ENCODE results near the gene PKN3.

Gene PKN3

GRCh38 chr9:128713941-128714573 is 11.8 kb downstream of the PKN3 start:
- H3K4me3 ChIP-seq (ENCODE audit: severe bottlenecking) = no peak overlapping the region
- H3K27ac ChIP-seq (ENCODE audit: poor library complexity, severe bottlenecking) = no peak overlapping the region
- TF ChIP-seq, protein P1, sequence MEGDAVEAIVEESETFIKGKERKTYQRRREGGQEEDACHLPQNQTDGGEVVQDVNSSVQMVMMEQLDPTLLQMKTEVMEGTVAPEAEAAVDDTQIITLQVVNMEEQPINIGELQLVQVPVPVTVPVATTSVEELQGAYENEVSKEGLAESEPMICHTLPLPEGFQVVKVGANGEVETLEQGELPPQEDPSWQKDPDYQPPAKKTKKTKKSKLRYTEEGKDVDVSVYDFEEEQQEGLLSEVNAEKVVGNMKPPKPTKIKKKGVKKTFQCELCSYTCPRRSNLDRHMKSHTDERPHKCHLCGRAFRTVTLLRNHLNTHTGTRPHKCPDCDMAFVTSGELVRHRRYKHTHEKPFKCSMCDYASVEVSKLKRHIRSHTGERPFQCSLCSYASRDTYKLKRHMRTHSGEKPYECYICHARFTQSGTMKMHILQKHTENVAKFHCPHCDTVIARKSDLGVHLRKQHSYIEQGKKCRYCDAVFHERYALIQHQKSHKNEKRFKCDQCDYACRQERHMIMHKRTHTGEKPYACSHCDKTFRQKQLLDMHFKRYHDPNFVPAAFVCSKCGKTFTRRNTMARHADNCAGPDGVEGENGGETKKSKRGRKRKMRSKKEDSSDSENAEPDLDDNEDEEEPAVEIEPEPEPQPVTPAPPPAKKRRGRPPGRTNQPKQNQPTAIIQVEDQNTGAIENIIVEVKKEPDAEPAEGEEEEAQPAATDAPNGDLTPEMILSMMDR (IDR thresholded peaks at IDR 0.05; ENCODE audit: poor library complexity, severe bottlenecking) = no peak
- no peak for ATAC-seq (ENCODE audit: low read depth)
- H3K27me3 ChIP-seq (ENCODE audit: insufficient read depth, poor library complexity, severe bottlenecking) = no peaks in the 10 kb centered on the region
- peak; percentile 45 for DNase-seq (ENCODE audit: low spot score)
- no peaks in the 10 kb centered on the region for H3K9me3 ChIP-seq (ENCODE audit: severe bottlenecking)
- H3K4me1 ChIP-seq (ENCODE audit: insufficient read depth, poor library complexity, severe bottlenecking) = no peaks in the 10 kb centered on the region
- no peaks in the 10 kb centered on the region; the same call in 1 of the 2 replicates for H3K36me3 ChIP-seq (ENCODE audit: low read depth)

GRCh38 chr9:128714586-128715435 is 12.5 kb downstream of the PKN3 start:
- TF ChIP-seq, protein P1 (IDR thresholded peaks at IDR 0.05; ENCODE audit: poor library complexity, severe bottlenecking) = no peak
- Histone ChIP-seq H3K9me3 (ENCODE audit: severe bottlenecking) (no peaks in the 10 kb centered on the region), H3K4me1 (ENCODE audit: insufficient read depth, poor library complexity, severe bottlenecking) (no peaks in the 10 kb centered on the region), H3K36me3 (ENCODE audit: low read depth) (no peaks in the 10 kb centered on the region; the same call in 1 of the 2 replicates), H3K27ac (ENCODE audit: poor library complexity, severe bottlenecking) (no peak overlapping the region), H3K4me3 (ENCODE audit: severe bottlenecking) (no peak overlapping the region), H3K27me3 (ENCODE audit: insufficient read depth, poor library complexity, severe bottlenecking) (no peaks in the 10 kb centered on the region)
- peak; percentile 48 for DNase-seq (ENCODE audit: low spot score)
- ATAC-seq (ENCODE audit: low read depth) = no peak

- H3K36me3 ChIP-seq (ENCODE audit: low read depth) = no peaks in the 10 kb centered on the region; the same call in 1 of the 2 replicates
- no peaks in the 10 kb centered on the region for H3K4me1 ChIP-seq (ENCODE audit: insufficient read depth, poor library complexity, severe bottlenecking)
- H3K4me3 ChIP-seq (ENCODE audit: severe bottlenecking) = no peak overlapping the region
- DNase-seq (ENCODE audit: low spot score) (peak; percentile 27), ATAC-seq (ENCODE audit: low read depth) (no peak)
- TF ChIP-seq, protein P1 (IDR thresholded peaks at IDR 0.05; ENCODE audit: poor library complexity, severe bottlenecking) = no peak
- H3K27ac ChIP-seq (ENCODE audit: poor library complexity, severe bottlenecking) = no peak overlapping the region
- H3K27me3 ChIP-seq (ENCODE audit: insufficient read depth, poor library complexity, severe bottlenecking) = no peaks in the 10 kb centered on the region
- no peaks in the 10 kb centered on the region for H3K9me3 ChIP-seq (ENCODE audit: severe bottlenecking)
These were observed 13.1 kb downstream of the PKN3 start for GRCh38 chr9:128715436-128715750.

GRCh38 chr9:128716581-128717254 is 14.4 kb downstream of the PKN3 start:
- no peaks in the 10 kb centered on the region for H3K4me1 ChIP-seq (ENCODE audit: insufficient read depth, poor library complexity, severe bottlenecking)
- no peaks in the 10 kb centered on the region for H3K27me3 ChIP-seq (ENCODE audit: insufficient read depth, poor library complexity, severe bottlenecking)
- no peaks in the 10 kb centered on the region; the same call in 1 of the 2 replicates for H3K36me3 ChIP-seq (ENCODE audit: low read depth)
- ATAC-seq (ENCODE audit: low read depth) = no peak
- H3K4me3 ChIP-seq (ENCODE audit: severe bottlenecking) = no peak overlapping the region
- no peaks in the 10 kb centered on the region for H3K9me3 ChIP-seq (ENCODE audit: severe bottlenecking)
- TF ChIP-seq, protein P1 (IDR thresholded peaks at IDR 0.05; ENCODE audit: poor library complexity, severe bottlenecking) = no peak
- DNase-seq (ENCODE audit: low spot score) = no peak
- H3K27ac ChIP-seq (ENCODE audit: poor library complexity, severe bottlenecking) = no peak overlapping the region
